Suprapubic skin (tissue), 4 donors: ENCODE measurements around the gene PHYKPL.

Source experiments
- CTCF ChIP-seq, 2 donors: fragments of 200-600 bp in 1 of 2; fragments of 450-650 bp in 1 of 2; sonication (generic) in 1 of 2; IDR thresholded peaks; one replicate each; pipeline ENCODE4 v1.5.1; 2016 to 2019; ENCODE audit warnings: antibody characterized with exemption in 2 of 2, mild to moderate bottlenecking in 1 of 2, moderate library complexity in 1 of 2
- EP300 ChIP-seq: sonication (generic); formaldehyde crosslinking; IDR thresholded peaks from one replicate; pipeline ENCODE4 v1.6.1; 2017; ENCODE audit warnings: antibody characterized with exemption
- POLR2A ChIP-seq, 2 donors: fragments of 450-650 bp; IDR thresholded peaks; one replicate each; pipeline ENCODE4 v1.6.1; 2017; ENCODE audit warnings: antibody characterized with exemption in 2 of 2, mild to moderate bottlenecking in 2 of 2, moderate library complexity in 2 of 2
- POLR2AphosphoS5 ChIP-seq, 3 donors: sonication (generic); formaldehyde crosslinking; IDR thresholded peaks; one replicate each; pipeline ENCODE4 v1.6.1; 2017; ENCODE audit warnings: antibody characterized with exemption in 3 of 3

GRCh38 chr5:178234750-178235587 is 2.4 kb upstream of the PHYKPL start:
- no peak for TF ChIP-seq POLR2A (IDR thresholded peaks at IDR 0.05)
- peak in 1 of 2 donors; percentile 51 for TF ChIP-seq CTCF (IDR thresholded peaks at IDR 0.05)
- no peak for TF ChIP-seq POLR2AphosphoS5 (IDR thresholded peaks at IDR 0.05)
- no peak for TF ChIP-seq EP300
